ENCODE results near the gene DNAJC30.
"Not testable (repeated sequence)": the region's sequence is repeated elsewhere in the genome, so short reads cannot be mapped to it uniquely, and the experiment has no call there.

The DNAJC30 gene

DNA sequence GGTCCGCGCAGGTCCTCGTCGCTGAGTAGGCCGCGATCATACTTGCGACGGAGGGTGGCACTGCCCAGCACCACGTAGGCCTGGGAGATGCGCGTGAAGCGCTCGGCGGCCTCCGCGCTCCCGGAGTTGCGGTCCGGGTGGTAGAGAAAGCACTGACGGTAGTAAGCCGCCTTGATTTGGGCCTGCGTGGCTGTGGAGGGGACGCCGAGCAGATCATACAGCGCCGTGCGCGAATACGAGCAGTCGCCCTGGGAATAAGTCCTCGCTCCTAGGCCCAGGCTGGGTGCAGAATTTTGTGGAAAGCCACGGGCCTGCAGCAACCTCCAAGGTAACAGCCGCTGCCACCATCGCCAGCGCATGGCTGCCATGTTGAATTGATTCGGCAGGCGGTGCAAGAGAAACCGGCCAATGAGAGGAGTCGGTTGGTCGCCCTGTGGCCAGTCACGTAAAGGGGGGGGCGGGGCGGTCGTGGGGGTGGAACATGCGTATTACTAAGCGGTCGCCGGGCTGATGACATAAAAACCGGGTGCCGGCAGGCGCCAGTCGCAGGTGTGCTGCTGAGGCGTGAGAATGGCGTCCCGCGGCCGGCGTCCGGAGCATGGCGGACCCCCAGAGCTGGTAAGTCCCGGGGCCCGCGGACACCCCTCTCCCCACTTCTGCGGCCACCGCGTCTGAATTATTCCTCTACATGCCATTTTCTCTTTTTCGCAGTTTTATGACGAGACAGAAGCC lies at the start of gene DNAJC30, which contains the start of gene BUD23:
Gene DNAJC30 (minus strand): TSS at position 398 of the 732 bp plus-strand sequence. CDS start 30 bp downstream, at position 368.
Gene BUD23 (plus strand): TSS at position 542 of the 732 bp plus-strand sequence. CDS start 29 bp downstream, at position 571.
- peak; percentile 96 for DNase-seq (ENCODE audit: low read depth)

DNA sequence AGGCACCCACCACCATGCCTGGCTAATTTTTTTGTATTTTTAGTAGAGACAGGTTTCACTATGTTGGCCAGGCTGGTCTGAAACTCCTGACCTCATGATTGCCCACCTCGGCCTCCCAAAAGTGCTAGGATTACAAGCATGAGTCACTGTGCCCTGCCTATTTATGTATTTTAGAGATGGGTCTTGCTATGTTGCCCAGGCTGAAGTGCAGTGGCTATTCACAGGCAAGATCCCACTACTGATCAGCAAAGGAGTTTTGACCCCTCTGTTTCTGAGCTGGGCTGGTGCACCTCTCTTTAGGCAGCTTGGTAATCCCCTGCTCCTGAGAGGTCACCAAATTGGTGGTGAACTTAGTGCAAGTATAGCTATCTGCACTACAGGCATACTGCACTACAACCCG lies 49.1 kb upstream of the DNAJC30 start:
- no peak for DNase-seq (ENCODE audit: low read depth)

DNA sequence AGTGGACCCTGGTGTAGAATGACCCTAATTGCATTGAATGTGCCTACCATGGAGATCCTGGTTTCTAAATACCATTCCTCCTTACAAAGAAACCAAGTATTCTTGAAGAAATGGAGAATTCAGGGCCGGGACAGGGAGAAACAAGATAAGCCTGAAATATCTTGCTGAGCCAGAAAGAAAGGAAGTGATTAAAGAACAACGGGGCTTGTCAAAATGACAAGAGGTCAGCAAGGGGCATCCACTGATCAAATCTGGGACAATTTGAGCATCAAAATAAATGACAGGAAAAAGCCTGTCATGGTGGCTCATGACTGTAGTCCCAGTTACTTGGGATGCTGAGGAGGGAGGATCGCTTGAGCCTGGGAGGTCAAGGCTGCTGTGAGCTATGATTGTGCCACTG lies 47.2 kb upstream of the DNAJC30 start:
- no peak for DNase-seq (ENCODE audit: low read depth)

DNA sequence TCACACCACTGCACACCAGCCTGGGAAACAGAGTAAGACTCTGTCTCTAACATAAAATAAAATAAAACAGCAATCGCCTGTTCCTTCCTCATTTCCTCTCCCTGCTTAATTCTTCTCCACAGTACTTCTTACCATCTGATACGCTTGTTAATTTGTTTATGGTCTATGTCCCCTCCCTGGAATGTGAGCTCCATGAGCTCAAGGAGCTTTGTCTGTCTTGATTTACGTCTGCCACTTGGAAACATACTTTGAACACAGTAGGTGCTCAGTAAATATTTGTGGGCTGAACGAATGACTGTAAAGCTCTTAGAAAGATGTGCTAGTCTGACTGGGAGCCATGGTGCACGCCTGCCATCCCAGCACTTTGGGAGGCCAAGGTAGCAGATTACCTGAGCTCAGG lies 45.3 kb upstream of the DNAJC30 start:
- DNase-seq (ENCODE audit: low read depth) = no peak

GRCh38 chr7:73727952-73728351 lies 44.7 kb upstream of the DNAJC30 start:
- DNase-seq (ENCODE audit: low read depth) = no peak

DNA sequence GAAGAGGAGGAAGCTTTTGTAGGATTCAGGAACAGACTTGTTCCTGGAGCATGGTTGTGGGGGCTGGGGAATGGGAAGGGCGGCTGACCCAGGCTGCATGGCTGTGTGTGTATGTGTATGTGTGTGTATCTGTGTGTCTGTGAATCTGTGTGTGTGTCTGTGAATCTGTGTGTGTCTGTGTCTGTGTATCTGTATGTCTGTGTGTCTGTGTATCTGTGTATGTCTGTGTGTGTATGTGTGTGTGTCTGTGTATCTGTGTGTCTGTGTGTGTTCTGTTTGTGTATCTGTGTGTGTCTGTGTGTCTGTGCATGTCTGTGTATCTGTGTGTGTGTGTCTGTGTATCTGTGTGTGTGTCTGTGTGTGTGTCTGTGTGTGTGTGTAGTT lies 42.8 kb upstream of the DNAJC30 start:
- DNase-seq (ENCODE audit: low read depth) = no peak

DNA sequence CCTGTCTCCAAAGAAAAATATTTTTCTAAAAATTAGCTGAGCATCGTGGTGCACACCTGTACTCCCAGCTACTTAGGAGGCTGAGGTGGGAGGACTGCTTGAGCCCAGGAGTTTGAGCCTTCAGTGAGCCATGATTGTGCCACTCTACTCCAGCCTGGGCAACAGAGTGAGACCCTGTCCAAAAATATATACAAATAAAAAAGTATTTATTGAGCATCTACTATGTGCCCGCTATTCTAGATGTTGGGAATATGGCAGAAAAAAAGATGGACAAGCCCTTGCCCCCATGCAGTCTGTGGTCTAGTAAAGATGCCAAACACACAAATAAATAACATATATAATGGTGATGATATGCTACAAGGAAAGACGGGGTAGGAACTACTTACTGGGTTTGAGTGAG lies 40.6 kb upstream of the DNAJC30 start:
- no peak for DNase-seq (ENCODE audit: low read depth)

- DNase-seq (ENCODE audit: low read depth) = no peak
Measured at GRCh38 chr7:73722785-73723184, 39.5 kb upstream of the DNAJC30 start.

DNA sequence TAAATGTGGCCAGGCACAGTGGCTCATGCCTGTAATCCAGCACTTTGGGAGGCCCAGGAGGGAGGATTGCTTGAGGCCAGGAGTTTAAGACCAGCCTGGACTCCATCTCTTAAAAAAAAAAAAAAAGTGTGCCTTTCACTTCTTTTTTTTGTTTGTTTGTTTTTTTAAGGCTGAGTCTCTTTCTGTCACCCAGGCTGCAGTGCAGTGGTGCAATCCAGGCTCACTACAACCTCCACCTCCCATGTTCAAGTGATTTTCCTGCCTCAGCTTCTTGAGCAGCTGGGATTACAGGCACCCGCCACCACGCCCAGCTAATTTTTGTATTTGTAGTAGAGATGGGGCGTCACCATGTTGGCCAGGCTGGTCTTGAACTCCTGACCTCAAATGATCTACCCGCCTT lies 38.9 kb upstream of the DNAJC30 start:
- DNase-seq (ENCODE audit: low read depth) = not testable (repeated sequence)

- DNase-seq (ENCODE audit: low read depth) = no peak
Measured at GRCh38 chr7:73721377-73721817, 38.1 kb upstream of the DNAJC30 start.

DNA sequence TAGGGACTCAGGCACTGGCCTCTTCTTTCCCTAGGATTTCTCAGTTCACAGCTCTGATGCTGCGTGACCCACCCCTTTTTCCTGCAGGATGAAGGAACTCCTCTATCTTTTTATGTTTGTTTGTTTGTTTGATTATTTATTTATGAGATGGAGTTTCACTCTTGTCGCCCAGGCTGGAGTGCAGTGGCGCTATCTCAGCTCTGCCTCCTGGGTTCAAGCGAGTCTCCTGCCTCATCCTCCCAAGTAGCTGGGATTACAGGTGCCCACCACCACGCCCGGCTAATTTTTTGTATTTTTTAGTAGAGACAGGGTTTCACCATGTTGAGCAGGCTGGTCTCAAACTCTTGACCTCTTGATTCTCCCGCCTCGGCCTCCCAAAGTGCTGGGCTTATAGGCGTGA lies 37.2 kb upstream of the DNAJC30 start:
- not testable (repeated sequence) for DNase-seq (ENCODE audit: low read depth)

GRCh38 chr7:73719806-73720169 lies 36.5 kb upstream of the DNAJC30 start:
- no peak for DNase-seq (ENCODE audit: low read depth)

GRCh38 chr7:73718905-73719805 lies 35.9 kb upstream of the DNAJC30 start, which contains the start of gene STX1A:
STX1A (minus strand) TSS chr7:73719669; CDS start chr7:73719631, 38 bp downstream.
- peak; percentile 33 for DNase-seq (ENCODE audit: low read depth)

DNA sequence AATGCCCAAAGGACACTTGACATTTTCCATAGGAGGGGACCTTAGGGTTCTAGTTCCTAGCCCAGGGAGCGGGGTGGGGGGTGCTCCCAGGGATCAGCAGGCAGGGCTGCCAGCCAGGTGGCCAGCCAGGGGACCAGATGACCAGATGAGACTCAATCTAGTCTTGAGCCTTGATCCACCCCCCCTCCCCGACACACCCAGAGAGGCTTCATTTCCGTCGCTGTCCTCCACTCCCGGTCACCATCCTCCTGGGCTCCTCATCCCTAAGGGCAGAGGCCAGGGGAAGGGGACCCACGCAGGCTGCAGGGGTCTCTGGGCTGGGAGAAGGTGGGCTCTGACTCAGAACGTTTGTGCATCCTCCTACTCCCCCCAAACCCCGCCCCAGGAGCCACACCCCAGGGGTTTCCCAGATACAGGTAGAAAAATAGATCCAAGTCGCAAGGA lies 35.2 kb upstream of the DNAJC30 start:
- no peak for DNase-seq (ENCODE audit: low read depth)

- peak; percentile 64 for DNase-seq (ENCODE audit: low read depth)
Measured at GRCh38 chr7:73717991-73718405, 34.7 kb upstream of the DNAJC30 start.

DNA sequence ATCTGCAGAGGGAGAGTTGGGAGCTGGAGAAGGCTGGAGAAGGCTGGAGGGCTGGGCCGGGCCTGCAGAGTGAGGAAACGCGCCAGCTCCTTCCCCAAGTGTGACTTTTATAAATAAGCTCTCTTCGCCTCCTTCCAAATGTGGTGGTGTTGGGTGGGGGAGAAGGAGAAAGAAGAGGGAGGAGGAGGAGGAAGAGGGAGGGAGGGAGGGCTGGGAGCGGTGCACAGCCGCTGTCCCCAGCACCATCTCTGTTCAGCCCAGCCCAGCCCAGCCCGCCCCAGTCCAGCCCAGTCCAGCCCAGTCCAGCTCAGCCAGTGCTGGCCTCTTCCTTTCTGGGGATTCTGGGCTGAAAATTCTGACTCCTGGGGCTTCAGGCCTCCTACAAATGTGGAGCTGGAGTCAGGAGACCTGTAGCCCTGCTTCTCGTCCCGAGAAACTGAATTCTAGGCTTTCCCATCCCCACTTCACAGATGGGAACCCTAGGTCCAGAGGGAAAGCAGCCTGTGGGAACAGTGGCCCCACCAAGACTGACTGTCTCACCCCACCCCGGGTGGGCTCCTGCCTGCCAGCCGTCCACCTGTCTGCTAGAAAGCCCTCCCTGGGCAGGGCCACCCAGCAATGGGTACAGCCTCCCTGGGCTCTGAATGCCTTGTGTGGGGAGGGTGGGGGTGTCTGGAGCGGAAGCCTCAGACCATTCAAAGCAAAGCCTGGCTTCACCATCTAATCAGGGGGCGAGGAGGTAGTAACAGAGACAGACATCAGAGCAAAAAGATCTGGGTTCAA lies 34.0 kb upstream of the DNAJC30 start:
- no peak for DNase-seq (ENCODE audit: low read depth)

GRCh38 chr7:73716318-73716890 lies 33.2 kb upstream of the DNAJC30 start:
- no peak for DNase-seq (ENCODE audit: low read depth)

- no peak for DNase-seq (ENCODE audit: low read depth)
Measured at GRCh38 chr7:73715648-73716317, 32.5 kb upstream of the DNAJC30 start.

DNA sequence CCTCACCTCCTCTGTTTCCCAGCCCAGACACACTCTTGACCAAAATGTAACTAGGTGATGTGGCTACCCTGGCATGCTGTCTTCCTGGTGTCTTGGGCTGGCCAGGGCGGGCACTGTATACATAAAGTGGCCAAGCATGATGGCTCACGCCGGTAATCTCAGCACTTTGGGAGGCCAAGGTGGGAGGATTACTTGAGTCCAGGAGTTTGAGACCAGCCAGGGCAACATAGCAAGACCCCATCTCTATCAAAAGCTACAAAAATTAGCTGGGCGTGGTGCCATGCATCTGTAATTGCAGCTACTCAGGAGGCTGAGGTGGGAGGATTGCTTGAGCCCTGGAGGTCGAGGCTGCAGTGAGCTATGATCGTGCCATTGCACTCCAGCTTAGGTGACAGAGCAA lies 30.1 kb upstream of the DNAJC30 start:
- not testable (repeated sequence) for DNase-seq (ENCODE audit: low read depth)

DNA sequence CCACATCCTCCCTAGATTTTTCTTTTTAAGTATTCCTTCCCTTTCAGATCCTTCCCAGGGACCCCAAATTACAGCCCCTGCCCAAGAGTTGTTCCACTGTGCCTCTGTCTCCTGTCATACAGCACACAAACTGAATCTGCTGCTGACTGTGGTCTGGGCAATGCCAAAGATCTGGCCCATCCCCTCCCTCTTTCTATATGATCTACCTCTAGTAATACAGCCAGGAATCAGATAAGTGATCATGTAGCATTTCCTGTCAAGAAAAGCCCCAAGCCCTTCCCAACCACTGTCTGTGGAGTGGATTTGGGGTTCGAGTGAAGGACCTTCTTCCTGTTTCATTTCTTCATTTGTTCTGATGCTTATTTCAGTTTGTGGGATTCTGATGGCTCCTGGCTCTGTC lies 29.5 kb upstream of the DNAJC30 start:
- no peak for DNase-seq (ENCODE audit: low read depth)

DNA sequence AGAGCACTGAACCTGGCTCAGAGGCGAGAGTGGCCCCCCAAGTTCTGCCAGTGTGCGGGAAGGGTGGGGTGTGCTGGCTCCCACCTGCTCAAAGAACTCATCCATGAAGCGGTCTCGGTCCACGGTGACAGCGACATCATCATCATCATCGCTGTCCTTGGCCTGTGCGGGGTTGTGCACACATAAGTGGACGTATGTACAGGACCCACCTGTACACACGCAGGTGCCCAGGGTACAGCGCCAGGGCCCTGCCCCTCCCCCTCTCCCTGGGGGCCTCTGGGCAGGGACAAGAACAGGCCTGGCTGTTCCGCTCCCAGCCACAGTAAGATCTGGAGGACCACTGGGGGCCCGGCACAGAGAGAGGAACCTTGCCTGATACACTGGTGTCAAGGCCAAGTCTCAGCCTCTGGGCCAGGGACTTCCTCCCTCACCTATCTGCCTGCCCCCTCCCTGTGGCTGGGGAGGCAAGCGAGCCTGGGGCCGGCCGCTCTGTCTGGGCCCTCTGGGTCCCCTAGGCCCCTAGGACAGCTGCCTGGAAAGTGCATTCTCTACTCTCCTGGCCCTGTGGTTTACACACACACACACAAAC lies 25.8 kb upstream of the DNAJC30 start:
- DNase-seq (ENCODE audit: low read depth) = no peak
